Stimulated activated naive B cell treated with anti-CD40 and anti-IgM and Interleukin-4, amounts not matched to agents 10 μg/mL and 1 μg/mL and 100 μg/mL, for 72 hours (primary cell): ENCODE measurements around the gene RBPMS2.
"Not testable (repeated sequence)": the region's sequence is repeated elsewhere in the genome, so short reads cannot be mapped to it uniquely, and the experiment has no call there.

Experiments used
- ATAC-seq, 2 donors: fragments of 150-1000 bp; cut with Tn5 transposase; replicated peaks; 2 replicates each; pipeline ENCODE4 v1.10.0; 2021; ENCODE audit warnings: moderate library complexity in 1 of 2
- DNase-seq: peaks from one replicate; pipeline ENCODE4 v3.0.0; 2021
- H3K27ac Mint-ChIP-seq: one replicate; pipeline ENCODE4 v1.8.0; 2022; ENCODE audit warnings: mild to moderate bottlenecking, mixed read lengths
- H3K27me3 Mint-ChIP-seq, 2 donors: one replicate each; pipeline ENCODE4 v1.8.0; 2022; ENCODE audit warnings: mixed read lengths in 2 of 2
- H3K36me3 Mint-ChIP-seq, 2 donors: one replicate each; pipeline ENCODE4 v1.8.0; 2022; ENCODE audit warnings: mixed read lengths in 2 of 2, mild to moderate bottlenecking in 1 of 2
- H3K4me1 Mint-ChIP-seq, 2 donors: one replicate each; pipeline ENCODE4 v1.8.0; 2022; ENCODE audit warnings: mixed read lengths in 2 of 2, mild to moderate bottlenecking in 1 of 2
- H3K4me3 Mint-ChIP-seq, 2 donors: one replicate each; pipeline ENCODE4 v1.8.0; 2022; ENCODE audit warnings: mild to moderate bottlenecking in 2 of 2, mixed read lengths in 2 of 2, moderate library complexity in 1 of 2
- H3K9me3 Mint-ChIP-seq, 2 donors: one replicate each; pipeline ENCODE4 v1.8.0; 2022; ENCODE audit warnings: mixed read lengths in 2 of 2, mild to moderate bottlenecking in 1 of 2

The RBPMS2 gene

GRCh38 chr15:64755427-64755940 is 19.9 kb downstream of the RBPMS2 start:
- peak overlapping the region; percentile 60 to 76 for H3K4me3 Mint-ChIP-seq
- H3K36me3 Mint-ChIP-seq, result no peaks in the 10 kb centered on the region
- peaks cover 46 to 53% of the 10 kb centered on the region in 2 donors for H3K4me1 Mint-ChIP-seq
- no peaks in the 10 kb centered on the region for H3K9me3 Mint-ChIP-seq
- no peaks in the 10 kb centered on the region for H3K27me3 Mint-ChIP-seq
- ATAC-seq (peak; percentile 17 to 32), DNase-seq (no peak)
- peak overlapping the region; percentile 91 for H3K27ac Mint-ChIP-seq

DNA sequence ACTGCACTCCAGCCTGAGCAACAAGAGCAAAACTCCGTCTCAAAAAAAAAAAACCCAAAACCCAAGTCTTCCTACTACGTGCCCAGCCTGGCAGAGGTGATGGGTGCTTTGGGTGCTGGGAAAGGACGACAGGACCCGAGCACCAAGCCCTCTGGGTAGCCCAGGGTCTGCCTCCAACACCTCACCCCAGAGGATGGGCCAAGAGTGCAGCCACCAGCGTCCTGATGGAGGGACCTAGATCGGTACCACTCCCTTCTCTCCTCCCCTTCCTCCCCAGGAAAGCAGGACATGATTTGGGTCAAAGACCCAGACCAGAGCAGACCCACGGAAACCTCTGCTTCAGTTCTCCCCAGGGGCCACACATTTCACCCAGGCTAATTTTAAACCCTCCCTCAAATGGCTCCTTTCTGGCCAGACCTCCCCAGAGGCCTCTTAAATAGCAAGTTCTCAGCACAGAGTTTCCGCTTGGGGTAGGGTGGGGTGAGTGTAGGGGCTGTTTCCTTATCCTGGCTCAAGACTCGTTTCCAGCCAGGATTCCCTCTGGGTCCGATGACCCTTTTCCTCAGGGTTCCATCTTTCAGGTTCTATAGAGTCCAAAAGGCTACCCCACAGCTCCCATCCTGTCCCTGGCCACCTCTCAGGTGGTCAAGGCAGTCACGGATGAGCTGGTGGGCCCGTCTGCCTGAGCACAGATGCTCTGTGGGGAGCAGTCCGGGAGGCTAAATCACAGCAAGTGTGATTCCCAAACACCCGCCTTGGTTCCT is 20.5 kb downstream of the RBPMS2 start:
- Mint-ChIP-seq H3K9me3 (no peaks in the 10 kb centered on the region), H3K4me3 (peak overlapping the region; percentile 60 to 76), H3K4me1 (peaks cover 46 to 59% of the 10 kb centered on the region in 2 donors), H3K27me3 (no peaks in the 10 kb centered on the region), H3K27ac (peak overlapping the region; percentile 91), H3K36me3 (no peaks in the 10 kb centered on the region)
- DNase-seq (peak; percentile 53), ATAC-seq (peak; percentile 73 to 82)

- ATAC-seq, result peak; percentile 53 to 63
- no peaks in the 10 kb centered on the region for H3K36me3 Mint-ChIP-seq
Observed at GRCh38 chr15:64753480-64754185, 21.8 kb downstream of the RBPMS2 start.

GRCh38 chr15:64751464-64751863 is 23.9 kb downstream of the RBPMS2 start:
- no peak overlapping the region for H3K4me3 Mint-ChIP-seq
- H3K36me3 Mint-ChIP-seq, result peaks cover 0 to 5% of the 10 kb centered on the region in 2 donors
- H3K27ac Mint-ChIP-seq, result no peak overlapping the region
- no peaks in the 10 kb centered on the region for H3K9me3 Mint-ChIP-seq
- no peak for DNase-seq
- H3K4me1 Mint-ChIP-seq, result peaks cover 40 to 57% of the 10 kb centered on the region in 2 donors
- peaks cover 8 to 18% of the 10 kb centered on the region in 2 donors for H3K27me3 Mint-ChIP-seq
- ATAC-seq, result no peak

More at GRCh38 chr15:64753480-64754185, 21.8 kb downstream of the RBPMS2 start:
- peaks cover 46 to 59% of the 10 kb centered on the region in 2 donors for H3K4me1 Mint-ChIP-seq
- H3K27ac Mint-ChIP-seq, result peak overlapping the region; percentile 91
- H3K4me3 Mint-ChIP-seq, result peak overlapping the region; percentile 32 to 39
- H3K27me3 Mint-ChIP-seq, result peaks cover 0 to under 1% of the 10 kb centered on the region in 2 donors
- H3K9me3 Mint-ChIP-seq, result no peaks in the 10 kb centered on the region
- peak; percentile 59 for DNase-seq

GRCh38 chr15:64749999-64750657 is 25.3 kb downstream of the RBPMS2 start:
- no peak for ATAC-seq
- no peak overlapping the region for H3K27ac Mint-ChIP-seq
- H3K9me3 Mint-ChIP-seq, result no peaks in the 10 kb centered on the region
- peaks cover 0 to 5% of the 10 kb centered on the region in 2 donors for H3K36me3 Mint-ChIP-seq
- DNase-seq, result no peak
- H3K27me3 Mint-ChIP-seq, result peaks cover 8 to 18% of the 10 kb centered on the region in 2 donors
- H3K4me3 Mint-ChIP-seq, result no peak overlapping the region
- H3K4me1 Mint-ChIP-seq, result peaks cover 30 to 46% of the 10 kb centered on the region in 2 donors

- H3K27ac Mint-ChIP-seq, result no peak overlapping the region
- no peak for ATAC-seq
Observed at GRCh38 chr15:64749167-64749566, 26.2 kb downstream of the RBPMS2 start.

DNA sequence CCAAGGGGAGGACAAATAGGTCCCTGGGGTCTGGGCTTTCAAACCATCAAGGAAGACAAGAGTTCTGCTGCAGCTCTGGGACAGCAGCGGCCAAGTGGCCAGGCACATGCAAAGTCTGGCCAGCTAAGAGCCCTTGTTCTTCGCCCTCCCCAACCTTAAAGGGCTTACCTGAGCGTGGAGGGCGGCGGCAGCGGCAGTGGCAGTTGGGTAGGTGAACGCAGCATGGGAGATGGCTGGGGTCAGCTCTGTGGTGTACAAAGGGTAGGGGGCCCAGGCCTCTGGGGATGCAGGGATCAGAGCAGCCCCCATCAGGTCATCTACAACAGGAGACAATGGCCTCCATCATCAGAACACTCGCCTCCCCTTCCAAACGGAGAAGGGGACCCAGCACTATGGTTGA is 27.1 kb downstream of the RBPMS2 start:
- Mint-ChIP-seq H3K36me3 (peaks cover 0 to 5% of the 10 kb centered on the region in 2 donors), H3K27ac (no peak overlapping the region), H3K27me3 (peaks cover 8 to 18% of the 10 kb centered on the region in 2 donors), H3K4me3 (no peak overlapping the region), H3K4me1 (peaks cover 13 to 27% of the 10 kb centered on the region in 2 donors), H3K9me3 (no peaks in the 10 kb centered on the region)
- DNase-seq, result no peak
- no peak for ATAC-seq

More at GRCh38 chr15:64749167-64749566, 26.2 kb downstream of the RBPMS2 start:
- peaks cover 0 to 5% of the 10 kb centered on the region in 2 donors for H3K36me3 Mint-ChIP-seq
- no peaks in the 10 kb centered on the region for H3K9me3 Mint-ChIP-seq
- peaks cover 8 to 18% of the 10 kb centered on the region in 2 donors for H3K27me3 Mint-ChIP-seq
- no peak for DNase-seq
- peaks cover 22 to 37% of the 10 kb centered on the region in 2 donors for H3K4me1 Mint-ChIP-seq
- no peak overlapping the region for H3K4me3 Mint-ChIP-seq

DNA sequence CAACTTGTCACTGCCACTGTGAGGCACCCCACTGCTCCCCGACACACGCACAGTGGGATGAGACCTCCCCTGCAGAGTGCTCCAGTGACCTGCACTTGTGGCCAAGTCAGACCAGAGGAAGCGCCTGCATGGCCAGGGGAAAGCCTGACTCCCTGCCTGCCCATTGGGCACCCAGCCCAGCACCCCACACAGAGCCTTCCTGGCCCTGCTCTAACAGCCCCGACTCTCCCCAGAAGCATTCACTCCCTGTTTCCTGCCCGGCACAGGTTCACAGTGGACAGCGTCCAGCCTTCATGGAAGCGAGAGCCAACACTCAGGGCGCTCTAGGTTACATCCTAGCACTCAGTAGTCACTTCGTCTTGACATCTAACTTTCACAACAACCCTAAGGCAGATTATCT is 27.8 kb downstream of the RBPMS2 start:
- DNase-seq (no peak), ATAC-seq (no peak)
- peaks cover 6 to 21% of the 10 kb centered on the region in 2 donors for H3K4me1 Mint-ChIP-seq
- no peak overlapping the region for H3K4me3 Mint-ChIP-seq
- peaks cover 0 to 5% of the 10 kb centered on the region in 2 donors for H3K36me3 Mint-ChIP-seq
- H3K9me3 Mint-ChIP-seq, result no peaks in the 10 kb centered on the region
- peaks cover 8 to 18% of the 10 kb centered on the region in 2 donors for H3K27me3 Mint-ChIP-seq
- no peak overlapping the region for H3K27ac Mint-ChIP-seq

DNA sequence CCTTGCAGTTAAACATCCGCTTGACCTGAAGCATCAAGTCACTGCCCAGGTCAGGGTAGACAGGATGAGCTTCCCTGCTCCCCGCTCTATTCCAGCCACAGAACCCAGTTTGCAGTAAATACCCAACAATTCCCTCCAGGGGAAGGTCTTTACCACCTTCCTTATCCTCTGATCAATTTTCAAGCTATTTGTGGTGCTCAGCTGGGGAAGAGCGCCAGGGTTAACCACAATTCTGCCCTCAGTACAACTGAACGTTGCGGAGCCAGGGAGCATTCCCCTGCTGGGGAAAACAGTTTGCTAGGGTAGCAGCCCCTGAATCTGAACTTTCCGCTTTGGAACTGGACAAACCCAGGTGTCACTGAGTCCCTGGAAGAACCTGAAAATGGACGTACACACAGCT is 28.5 kb downstream of the RBPMS2 start:
- Mint-ChIP-seq H3K4me1 (peaks cover 3 to 14% of the 10 kb centered on the region in 2 donors), H3K27me3 (peaks cover 8 to 18% of the 10 kb centered on the region in 2 donors), H3K4me3 (no peak overlapping the region), H3K9me3 (no peaks in the 10 kb centered on the region), H3K27ac (no peak overlapping the region), H3K36me3 (peaks cover 0 to 5% of the 10 kb centered on the region in 2 donors)
- no peak for DNase-seq
- no peak for ATAC-seq

DNA sequence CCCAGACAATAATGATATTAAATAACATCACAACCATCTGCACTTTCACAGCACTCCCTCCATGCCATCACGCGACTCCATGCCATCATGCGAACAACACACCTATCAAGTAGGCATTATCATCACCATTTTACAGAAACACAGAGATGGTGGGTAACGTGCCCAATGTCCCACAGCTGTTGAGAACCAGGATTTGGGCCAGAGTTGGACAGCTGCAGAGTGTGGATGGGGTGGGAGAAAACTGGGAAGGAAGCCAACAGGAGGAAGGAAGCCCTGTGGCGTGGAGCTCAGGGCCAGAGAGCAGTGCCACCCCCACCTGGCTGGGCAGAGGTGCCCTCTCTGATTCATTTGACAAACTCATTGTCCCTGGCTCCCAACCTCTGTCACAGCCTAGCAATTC is 29.0 kb downstream of the RBPMS2 start:
- Mint-ChIP-seq H3K4me1 (peaks cover 3 to 14% of the 10 kb centered on the region in 2 donors), H3K27me3 (peaks cover 8 to 18% of the 10 kb centered on the region in 2 donors), H3K27ac (no peak overlapping the region), H3K9me3 (no peaks in the 10 kb centered on the region), H3K36me3 (peaks cover 0 to 5% of the 10 kb centered on the region in 2 donors), H3K4me3 (no peak overlapping the region)
- ATAC-seq (no peak), DNase-seq (no peak)

- ATAC-seq (no peak), DNase-seq (no peak)
- Mint-ChIP-seq H3K36me3 (peaks cover 0 to 5% of the 10 kb centered on the region in 2 donors), H3K27ac (no peak overlapping the region), H3K4me3 (no peak overlapping the region), H3K4me1 (peaks cover 3 to 17% of the 10 kb centered on the region in 2 donors), H3K27me3 (peaks cover 8 to 18% of the 10 kb centered on the region in 2 donors), H3K9me3 (no peaks in the 10 kb centered on the region)
Observed at GRCh38 chr15:64743691-64744090, 31.7 kb downstream of the RBPMS2 start.

DNA sequence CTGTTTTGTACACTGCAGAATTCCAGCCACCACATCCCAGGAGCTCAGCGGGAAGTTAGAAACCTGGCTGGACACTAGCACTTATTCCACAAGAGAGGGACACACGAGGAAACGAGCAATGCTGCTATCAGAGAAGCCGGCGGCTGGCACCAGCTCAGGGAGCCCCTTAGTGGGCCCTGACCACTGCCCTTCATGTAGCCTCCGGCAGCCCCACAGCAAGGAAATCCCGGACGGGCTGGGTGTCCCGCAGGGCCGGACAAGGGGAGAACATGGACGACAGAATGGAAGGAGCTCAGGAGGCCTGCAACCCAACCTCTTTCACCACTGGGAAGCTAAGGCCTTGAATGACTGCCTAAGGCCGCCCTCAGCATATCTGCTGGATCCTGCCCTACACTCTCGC is 32.5 kb downstream of the RBPMS2 start:
- Mint-ChIP-seq H3K9me3 (no peaks in the 10 kb centered on the region), H3K4me3 (no peak overlapping the region), H3K4me1 (peaks cover 3 to 17% of the 10 kb centered on the region in 2 donors), H3K27ac (no peak overlapping the region), H3K27me3 (peaks cover 8 to 11% of the 10 kb centered on the region in 2 donors), H3K36me3 (peaks cover 0 to 5% of the 10 kb centered on the region in 2 donors)
- ATAC-seq (no peak), DNase-seq (no peak)

DNA sequence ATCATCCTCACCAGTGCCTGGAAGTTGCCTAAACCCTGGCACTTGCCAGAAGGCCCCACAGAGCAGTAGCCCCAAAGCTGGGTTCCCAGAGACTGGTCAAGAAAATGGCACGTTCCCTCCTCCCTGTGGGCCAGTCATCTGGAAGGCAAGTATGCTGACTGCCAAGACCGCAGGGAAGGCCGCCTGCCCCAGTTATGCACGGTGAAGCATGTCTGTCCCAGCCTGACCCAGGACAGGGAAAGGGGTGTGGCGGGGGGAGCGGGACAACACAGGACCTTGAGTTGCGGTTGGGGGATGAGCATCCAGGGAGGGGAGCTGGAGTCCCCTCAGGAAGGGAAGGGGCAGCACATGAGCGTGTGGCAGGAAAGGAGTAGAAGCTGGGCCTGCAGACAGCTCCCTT is 33.0 kb downstream of the RBPMS2 start:
- no peak overlapping the region for H3K4me3 Mint-ChIP-seq
- no peak overlapping the region for H3K27ac Mint-ChIP-seq
- H3K4me1 Mint-ChIP-seq, result peaks cover 2 to 13% of the 10 kb centered on the region in 2 donors
- ATAC-seq (no peak), DNase-seq (no peak)
- H3K27me3 Mint-ChIP-seq, result peaks cover 4 to 6% of the 10 kb centered on the region in 2 donors
- H3K9me3 Mint-ChIP-seq, result no peaks in the 10 kb centered on the region
- peaks cover 0 to 2% of the 10 kb centered on the region in 2 donors for H3K36me3 Mint-ChIP-seq

- not testable (repeated sequence) for H3K27ac Mint-ChIP-seq, H3K27me3 Mint-ChIP-seq, DNase-seq, H3K9me3 Mint-ChIP-seq, ATAC-seq, H3K36me3 Mint-ChIP-seq, H3K4me3 Mint-ChIP-seq
- H3K4me1 Mint-ChIP-seq, result peaks cover 0 to 10% of the 10 kb centered on the region in 2 donors
Observed at GRCh38 chr15:64741708-64742107, 33.7 kb downstream of the RBPMS2 start.
